Measurements from ENCODE around the gene FRMD4B. TPM values are rescaled to one million over a fixed set of nuclear protein-coding genes. Genes with fewer than 3 reads are reported as not detected.

Gene FRMD4B
- total and polyA plus RNA-seq, 2 donors from 2014 or later = 11.8 to 50.5 TPM

DNA sequence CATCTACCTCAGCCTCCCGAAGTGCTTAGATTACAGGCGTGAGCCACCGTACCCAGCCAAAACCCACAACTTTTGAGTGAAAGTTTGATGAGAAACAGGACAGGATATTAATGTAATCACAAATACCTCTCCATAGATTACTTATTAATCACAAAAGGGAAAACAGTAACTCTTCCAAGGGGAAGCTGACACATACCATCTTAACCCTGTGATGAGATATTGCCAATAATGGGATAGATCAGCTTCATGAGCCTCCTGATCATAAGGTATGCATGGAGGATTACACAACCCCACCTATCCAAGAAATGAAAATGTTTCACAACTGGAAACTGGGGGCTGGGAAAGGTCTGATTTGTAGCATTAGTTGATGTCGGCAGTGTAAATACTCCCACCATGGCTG is 131.5 kb downstream of the FRMD4B start:
- no peaks in the 10 kb centered on the region for H3K36me3 ChIP-seq (ENCODE audit: control insufficient read depth in 2 of 3, insufficient read depth in 3 of 3, low read length in 3 of 3)
- TF ChIP-seq, protein P1, sequence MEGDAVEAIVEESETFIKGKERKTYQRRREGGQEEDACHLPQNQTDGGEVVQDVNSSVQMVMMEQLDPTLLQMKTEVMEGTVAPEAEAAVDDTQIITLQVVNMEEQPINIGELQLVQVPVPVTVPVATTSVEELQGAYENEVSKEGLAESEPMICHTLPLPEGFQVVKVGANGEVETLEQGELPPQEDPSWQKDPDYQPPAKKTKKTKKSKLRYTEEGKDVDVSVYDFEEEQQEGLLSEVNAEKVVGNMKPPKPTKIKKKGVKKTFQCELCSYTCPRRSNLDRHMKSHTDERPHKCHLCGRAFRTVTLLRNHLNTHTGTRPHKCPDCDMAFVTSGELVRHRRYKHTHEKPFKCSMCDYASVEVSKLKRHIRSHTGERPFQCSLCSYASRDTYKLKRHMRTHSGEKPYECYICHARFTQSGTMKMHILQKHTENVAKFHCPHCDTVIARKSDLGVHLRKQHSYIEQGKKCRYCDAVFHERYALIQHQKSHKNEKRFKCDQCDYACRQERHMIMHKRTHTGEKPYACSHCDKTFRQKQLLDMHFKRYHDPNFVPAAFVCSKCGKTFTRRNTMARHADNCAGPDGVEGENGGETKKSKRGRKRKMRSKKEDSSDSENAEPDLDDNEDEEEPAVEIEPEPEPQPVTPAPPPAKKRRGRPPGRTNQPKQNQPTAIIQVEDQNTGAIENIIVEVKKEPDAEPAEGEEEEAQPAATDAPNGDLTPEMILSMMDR (IDR thresholded peaks at IDR 0.05; ENCODE audit: borderline replicate concordance, extremely low read depth, insufficient read depth) = no peak
- no peak overlapping the region for H3K9ac ChIP-seq (ENCODE audit: low read length in 3 of 3)
- no peak overlapping the region for H3K4me3 ChIP-seq (ENCODE audit: low read length in 3 of 3)
- H3K4me1 ChIP-seq (ENCODE audit: control insufficient read depth in 2 of 3, insufficient read depth in 2 of 3, low read depth in 1 of 3, low read length in 3 of 3) = peaks cover 0 to 7% (median 3%) of the 10 kb centered on the region in 3 donors
- no peak overlapping the region for H3K27ac ChIP-seq (ENCODE audit: low read depth in 2 of 2, low read length in 2 of 2)
- intact Hi-C loops (cut with DNase I) = no loop called here
- no peaks in the 10 kb centered on the region for H3K9me3 ChIP-seq (ENCODE audit: control insufficient read depth in 2 of 3, insufficient read depth in 1 of 3, low read length in 3 of 3)
- FAIRE-seq = no peak
- DNase-seq = no peak
- H3K27me3 ChIP-seq (ENCODE audit: control insufficient read depth, insufficient read depth, low read length) = no peaks in the 10 kb centered on the region

DNA sequence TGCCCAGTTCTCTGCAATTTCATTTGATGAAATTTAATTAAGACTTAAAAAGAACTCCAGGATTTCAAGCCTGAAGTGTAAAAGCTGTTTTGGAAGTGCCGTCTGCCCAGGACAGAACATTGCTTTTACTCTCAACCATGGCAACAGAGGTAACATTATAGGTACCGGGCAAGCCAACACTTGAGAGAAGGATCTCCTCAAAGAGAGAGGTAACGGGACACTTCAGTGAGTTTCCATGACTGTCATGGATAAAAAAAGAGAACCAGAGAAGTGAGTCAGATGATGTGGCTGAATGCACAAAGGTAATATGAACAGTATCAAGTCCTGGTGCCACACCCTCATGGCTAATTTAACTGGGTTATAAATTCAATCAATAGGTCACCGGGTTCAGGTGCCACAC is 133.3 kb downstream of the FRMD4B start:
- peak in 3 of 5 donors; percentile 48 to 73 (median 68) for DNase-seq
- H3K27ac ChIP-seq (ENCODE audit: low read depth in 2 of 2, low read length in 2 of 2) = no peak overlapping the region

DNA sequence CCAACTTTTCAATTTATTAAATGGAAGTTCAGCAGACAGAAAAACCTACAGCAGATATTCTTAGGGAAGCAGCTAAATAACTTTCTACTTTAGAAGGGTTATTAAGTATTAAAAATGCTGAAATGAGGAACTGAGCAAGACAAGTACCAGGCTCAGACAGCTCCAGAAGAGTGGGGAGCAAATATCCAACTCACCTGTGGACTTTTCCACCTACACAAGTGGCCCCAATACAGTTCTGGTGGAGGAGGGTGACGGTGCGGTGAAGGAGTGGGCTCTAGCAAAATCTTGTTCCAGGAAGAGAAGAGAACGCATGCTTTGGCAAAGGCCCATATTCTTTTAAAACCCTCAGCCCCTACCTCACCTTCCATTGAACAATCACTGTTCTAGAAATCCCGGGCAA is 133.7 kb downstream of the FRMD4B start:
- peaks cover 0 to 8% (median 7%) of the 10 kb centered on the region in 3 donors for H3K4me1 ChIP-seq (ENCODE audit: control insufficient read depth in 2 of 3, insufficient read depth in 2 of 3, low read depth in 1 of 3, low read length in 3 of 3)
- H3K36me3 ChIP-seq (ENCODE audit: control insufficient read depth in 2 of 3, insufficient read depth in 3 of 3, low read length in 3 of 3) = no peaks in the 10 kb centered on the region
- no peaks in the 10 kb centered on the region for H3K9me3 ChIP-seq (ENCODE audit: control insufficient read depth in 2 of 3, insufficient read depth in 1 of 3, low read length in 3 of 3)
- H3K9ac ChIP-seq (ENCODE audit: low read length in 3 of 3) = no peak overlapping the region
- no peak for DNase-seq
- intact Hi-C loops (cut with DNase I) = no loop called here
- no peaks in the 10 kb centered on the region for H3K27me3 ChIP-seq (ENCODE audit: control insufficient read depth, insufficient read depth, low read length)
- TF ChIP-seq, protein P1 (IDR thresholded peaks at IDR 0.05; ENCODE audit: borderline replicate concordance, extremely low read depth, insufficient read depth) = no peak
- FAIRE-seq = no peak
- H3K27ac ChIP-seq (ENCODE audit: low read depth in 2 of 2, low read length in 2 of 2) = no peak overlapping the region
- no peak overlapping the region for H3K4me3 ChIP-seq (ENCODE audit: low read length in 3 of 3)

More for the DNA sequence above, 133.3 kb downstream of the FRMD4B start:
- Histone ChIP-seq H3K9me3 (ENCODE audit: control insufficient read depth in 2 of 3, insufficient read depth in 1 of 3, low read length in 3 of 3) (no peaks in the 10 kb centered on the region), H3K4me1 (ENCODE audit: control insufficient read depth in 2 of 3, insufficient read depth in 2 of 3, low read depth in 1 of 3, low read length in 3 of 3) (peaks cover 0 to 7% (median 6%) of the 10 kb centered on the region in 3 donors), H3K36me3 (ENCODE audit: control insufficient read depth in 2 of 3, insufficient read depth in 3 of 3, low read length in 3 of 3) (no peaks in the 10 kb centered on the region), H3K4me3 (ENCODE audit: low read length in 3 of 3) (no peak overlapping the region), H3K9ac (ENCODE audit: low read length in 3 of 3) (no peak overlapping the region), H3K27me3 (ENCODE audit: control insufficient read depth, insufficient read depth, low read length) (no peaks in the 10 kb centered on the region)
- intact Hi-C loops (cut with DNase I) = no loop called here
- TF ChIP-seq, protein P1 (IDR thresholded peaks at IDR 0.05; ENCODE audit: borderline replicate concordance, extremely low read depth, insufficient read depth) = no peak
- FAIRE-seq = no peak
